ENCODE results near the gene MYBPH. TPM values are rescaled to one million over a fixed set of nuclear protein-coding genes. Genes with fewer than 3 reads are reported as not detected.

The MYBPH gene
- total and polyA plus RNA-seq, 10 of the 15 experiments (the other 5 are each of a cell fraction or from before 2014, with no cell fraction given), result 0.06 to 0.10 TPM; not detected in 8

DNA sequence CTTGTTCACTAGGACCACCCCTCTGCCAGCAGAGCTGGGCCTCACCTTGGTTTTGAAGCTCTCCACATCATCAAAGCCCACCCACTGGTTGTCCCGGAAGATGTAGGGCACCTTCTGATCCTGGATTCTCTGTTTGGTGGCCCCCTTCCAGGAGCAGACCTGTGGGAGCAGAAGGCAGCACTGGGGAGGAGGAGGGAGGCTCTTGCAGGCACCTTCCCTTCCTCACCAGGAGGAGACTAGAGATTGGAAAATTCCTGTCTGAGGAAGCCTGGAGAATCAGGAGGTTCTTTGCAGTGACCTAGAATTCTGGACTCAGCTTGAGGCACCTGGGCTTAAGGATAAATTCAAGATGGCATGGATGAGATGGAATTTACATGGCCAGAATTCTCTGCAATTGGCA is 43.5 kb upstream of the MYBPH start (continued):
- TF ChIP-seq, protein P1, sequence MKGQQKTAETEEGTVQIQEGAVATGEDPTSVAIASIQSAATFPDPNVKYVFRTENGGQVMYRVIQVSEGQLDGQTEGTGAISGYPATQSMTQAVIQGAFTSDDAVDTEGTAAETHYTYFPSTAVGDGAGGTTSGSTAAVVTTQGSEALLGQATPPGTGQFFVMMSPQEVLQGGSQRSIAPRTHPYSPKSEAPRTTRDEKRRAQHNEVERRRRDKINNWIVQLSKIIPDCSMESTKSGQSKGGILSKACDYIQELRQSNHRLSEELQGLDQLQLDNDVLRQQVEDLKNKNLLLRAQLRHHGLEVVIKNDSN (IDR thresholded peaks at IDR 0.05; ENCODE audit: borderline replicate concordance, extremely low read length, insufficient read depth, low read depth, low read length), result no peak
- TF ChIP-seq, protein P2, sequence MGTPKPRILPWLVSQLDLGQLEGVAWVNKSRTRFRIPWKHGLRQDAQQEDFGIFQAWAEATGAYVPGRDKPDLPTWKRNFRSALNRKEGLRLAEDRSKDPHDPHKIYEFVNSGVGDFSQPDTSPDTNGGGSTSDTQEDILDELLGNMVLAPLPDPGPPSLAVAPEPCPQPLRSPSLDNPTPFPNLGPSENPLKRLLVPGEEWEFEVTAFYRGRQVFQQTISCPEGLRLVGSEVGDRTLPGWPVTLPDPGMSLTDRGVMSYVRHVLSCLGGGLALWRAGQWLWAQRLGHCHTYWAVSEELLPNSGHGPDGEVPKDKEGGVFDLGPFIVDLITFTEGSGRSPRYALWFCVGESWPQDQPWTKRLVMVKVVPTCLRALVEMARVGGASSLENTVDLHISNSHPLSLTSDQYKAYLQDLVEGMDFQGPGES (IDR thresholded peaks at IDR 0.05), result no peak
- no peak for TF ChIP-seq MEF2A (IDR thresholded peaks at IDR 0.05; ENCODE audit: insufficient read depth, low read depth, low read length)
- no peak for TF ChIP-seq STAT3 (IDR thresholded peaks at IDR 0.05; ENCODE audit: low read depth, low read length)

DNA sequence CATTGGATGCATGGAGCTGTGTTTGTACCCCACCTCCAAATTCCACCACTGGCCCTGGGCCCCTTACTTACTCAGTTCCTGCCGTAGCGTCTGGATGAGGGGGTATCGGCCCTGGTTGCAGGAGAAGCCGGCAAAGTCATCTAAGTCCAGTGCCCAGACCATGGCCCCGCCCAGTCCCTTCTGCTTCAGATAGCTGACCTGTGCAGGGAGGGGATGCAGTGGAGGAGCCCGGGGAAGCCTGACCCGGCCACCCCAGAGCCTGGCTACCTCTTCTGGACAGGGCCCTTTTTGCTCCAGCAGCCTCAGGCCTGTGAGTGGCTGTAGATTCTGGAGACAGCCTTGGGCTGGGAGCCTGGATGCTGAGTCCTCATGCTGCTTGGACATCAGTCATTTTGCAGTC is 42.0 kb upstream of the MYBPH start:
- no TSS peak for BruUV-seq (replicated peaks)
- SMC1A ChIA-PET (ENCODE audit: uncharacterized antibody, unreplicated experiment), result interaction anchor here (0.5 to 4.0 kb wide), 10 partner anchors 16 to 270 kb away, joined by 3 to 41 read pairs (median 12); no protein-coding TSS in a partner anchor
- Histone ChIP-seq H3K36me3 (ENCODE audit: control insufficient read depth in 2 of 2, insufficient read depth in 2 of 2, low read length in 1 of 2) (no peaks in the 10 kb centered on the region), H3K9me3 (replicated peaks; ENCODE audit: control insufficient read depth, insufficient read depth, low read length) (no peaks in the 10 kb centered on the region), H2AFZ (ENCODE audit: control insufficient read depth, low read depth, low read length) (no peak overlapping the region), H3K27ac (ENCODE audit: control insufficient read depth, insufficient read depth) (no peak overlapping the region), H4K20me1 (ENCODE audit: control insufficient read depth, insufficient read depth) (no peaks in the 10 kb centered on the region), H3K79me2 (ENCODE audit: control insufficient read depth, insufficient read depth, low read length) (no peaks in the 10 kb centered on the region), H3K4me3 (no peak overlapping the region), H3K4me1 (ENCODE audit: control insufficient read depth, insufficient read depth, low read length) (no peaks in the 10 kb centered on the region), H3K27me3 (replicated peaks in 1 of 2; ENCODE audit: control insufficient read depth in 2 of 2, insufficient read depth in 2 of 2, low read length in 1 of 2) (peaks cover 0 to 5% of the 10 kb centered on the region in 2 experiments; a peak in 1 of 4 replicates), H3K9ac (ENCODE audit: control insufficient read depth, insufficient read depth, low read length) (no peak overlapping the region), H3K4me2 (ENCODE audit: control insufficient read depth, insufficient read depth) (no peak overlapping the region)
- WGBS (ENCODE audit: insufficient coverage, insufficient replicate concordance, low lambda C conversion rate, missing lambda C conversion rate), result 28% methylated on average over 7 of the region's 7 CpGs
- FAIRE-seq (no peak), ATAC-seq (no peak), DNase-seq (ENCODE audit: low read depth, low spot score) (no peak)
- CTCF ChIA-PET, result interaction anchor here (1.0 to 8.5 kb wide), 15 partner anchors 11 to 210 kb away, joined by 3 to 114 read pairs (median 13); partner anchors contain the start of genes MYBPH and TMEM183A
- RAD21 ChIA-PET (ENCODE audit: unreplicated experiment), result interaction anchor here (3.4 to 4.0 kb wide), 3 partner anchors 100 to 178 kb away, joined by 16 to 46 read pairs (median 31); no protein-coding TSS in a partner anchor
- intact Hi-C loops (cut with micrococcal nuclease; ENCODE audit: unreplicated experiment) (loop anchor here (2.0 kb wide), 2 partner anchors 45 to 99 kb away; no protein-coding TSS in a partner anchor), in situ Hi-C loops (cut with MboI) (loop anchor here (5.0 kb wide), 1 partner anchor 180 kb away; no protein-coding TSS in a partner anchor)
- POLR2A ChIA-PET, result interaction anchor here (0.6 kb wide), 1 partner anchor 236 kb away, joined by 4 read pairs; no protein-coding TSS in a partner anchor
- TF ChIP-seq RFX5 (IDR thresholded peaks at IDR 0.05; ENCODE audit: low read depth, low read length) (no peak), HDGF (IDR thresholded peaks at IDR 0.05) (no peak), NFYA (IDR thresholded peaks at IDR 0.05; ENCODE audit: borderline replicate concordance, low read depth, low read length) (no peak), CREB1 (IDR thresholded peaks at IDR 0.05; ENCODE audit: low read depth) (no peak)
- TF ChIP-seq, protein P3, sequence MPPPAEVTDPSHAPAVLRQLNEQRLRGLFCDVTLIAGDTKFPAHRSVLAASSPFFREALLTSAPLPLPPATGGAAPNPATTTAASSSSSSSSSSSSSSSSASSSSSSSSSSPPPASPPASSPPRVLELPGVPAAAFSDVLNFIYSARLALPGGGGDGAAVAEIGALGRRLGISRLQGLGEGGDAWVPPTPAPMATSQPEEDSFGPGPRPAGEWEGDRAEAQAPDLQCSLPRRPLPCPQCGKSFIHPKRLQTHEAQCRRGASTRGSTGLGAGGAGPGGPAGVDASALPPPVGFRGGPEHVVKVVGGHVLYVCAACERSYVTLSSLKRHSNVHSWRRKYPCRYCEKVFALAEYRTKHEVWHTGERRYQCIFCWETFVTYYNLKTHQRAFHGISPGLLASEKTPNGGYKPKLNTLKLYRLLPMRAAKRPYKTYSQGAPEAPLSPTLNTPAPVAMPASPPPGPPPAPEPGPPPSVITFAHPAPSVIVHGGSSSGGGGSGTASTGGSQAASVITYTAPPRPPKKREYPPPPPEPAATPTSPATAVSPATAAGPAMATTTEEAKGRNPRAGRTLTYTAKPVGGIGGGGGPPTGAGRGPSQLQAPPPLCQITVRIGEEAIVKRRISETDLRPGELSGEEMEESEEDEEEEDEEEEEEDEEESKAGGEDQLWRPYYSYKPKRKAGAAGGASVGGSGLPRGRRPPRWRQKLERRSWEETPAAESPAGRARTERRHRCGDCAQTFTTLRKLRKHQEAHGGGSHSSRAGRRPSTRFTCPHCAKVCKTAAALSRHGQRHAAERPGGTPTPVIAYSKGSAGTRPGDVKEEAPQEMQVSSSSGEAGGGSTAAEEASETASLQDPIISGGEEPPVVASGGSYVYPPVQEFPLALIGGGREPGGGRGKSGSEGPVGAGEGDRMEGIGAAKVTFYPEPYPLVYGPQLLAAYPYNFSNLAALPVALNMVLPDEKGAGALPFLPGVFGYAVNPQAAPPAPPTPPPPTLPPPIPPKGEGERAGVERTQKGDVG (CRISPR knock-in tag; IDR thresholded peaks at IDR 0.05), result no peak
- TF ChIP-seq, protein P4, sequence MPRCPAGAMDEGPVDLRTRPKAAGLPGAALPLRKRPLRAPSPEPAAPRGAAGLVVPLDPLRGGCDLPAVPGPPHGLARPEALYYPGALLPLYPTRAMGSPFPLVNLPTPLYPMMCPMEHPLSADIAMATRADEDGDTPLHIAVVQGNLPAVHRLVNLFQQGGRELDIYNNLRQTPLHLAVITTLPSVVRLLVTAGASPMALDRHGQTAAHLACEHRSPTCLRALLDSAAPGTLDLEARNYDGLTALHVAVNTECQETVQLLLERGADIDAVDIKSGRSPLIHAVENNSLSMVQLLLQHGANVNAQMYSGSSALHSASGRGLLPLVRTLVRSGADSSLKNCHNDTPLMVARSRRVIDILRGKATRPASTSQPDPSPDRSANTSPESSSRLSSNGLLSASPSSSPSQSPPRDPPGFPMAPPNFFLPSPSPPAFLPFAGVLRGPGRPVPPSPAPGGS (IDR thresholded peaks at IDR 0.05; ENCODE audit: borderline replicate concordance, insufficient read depth, low read depth, low read length, poor library complexity, severe bottlenecking), result no peak
- TF ChIP-seq, protein P5, sequence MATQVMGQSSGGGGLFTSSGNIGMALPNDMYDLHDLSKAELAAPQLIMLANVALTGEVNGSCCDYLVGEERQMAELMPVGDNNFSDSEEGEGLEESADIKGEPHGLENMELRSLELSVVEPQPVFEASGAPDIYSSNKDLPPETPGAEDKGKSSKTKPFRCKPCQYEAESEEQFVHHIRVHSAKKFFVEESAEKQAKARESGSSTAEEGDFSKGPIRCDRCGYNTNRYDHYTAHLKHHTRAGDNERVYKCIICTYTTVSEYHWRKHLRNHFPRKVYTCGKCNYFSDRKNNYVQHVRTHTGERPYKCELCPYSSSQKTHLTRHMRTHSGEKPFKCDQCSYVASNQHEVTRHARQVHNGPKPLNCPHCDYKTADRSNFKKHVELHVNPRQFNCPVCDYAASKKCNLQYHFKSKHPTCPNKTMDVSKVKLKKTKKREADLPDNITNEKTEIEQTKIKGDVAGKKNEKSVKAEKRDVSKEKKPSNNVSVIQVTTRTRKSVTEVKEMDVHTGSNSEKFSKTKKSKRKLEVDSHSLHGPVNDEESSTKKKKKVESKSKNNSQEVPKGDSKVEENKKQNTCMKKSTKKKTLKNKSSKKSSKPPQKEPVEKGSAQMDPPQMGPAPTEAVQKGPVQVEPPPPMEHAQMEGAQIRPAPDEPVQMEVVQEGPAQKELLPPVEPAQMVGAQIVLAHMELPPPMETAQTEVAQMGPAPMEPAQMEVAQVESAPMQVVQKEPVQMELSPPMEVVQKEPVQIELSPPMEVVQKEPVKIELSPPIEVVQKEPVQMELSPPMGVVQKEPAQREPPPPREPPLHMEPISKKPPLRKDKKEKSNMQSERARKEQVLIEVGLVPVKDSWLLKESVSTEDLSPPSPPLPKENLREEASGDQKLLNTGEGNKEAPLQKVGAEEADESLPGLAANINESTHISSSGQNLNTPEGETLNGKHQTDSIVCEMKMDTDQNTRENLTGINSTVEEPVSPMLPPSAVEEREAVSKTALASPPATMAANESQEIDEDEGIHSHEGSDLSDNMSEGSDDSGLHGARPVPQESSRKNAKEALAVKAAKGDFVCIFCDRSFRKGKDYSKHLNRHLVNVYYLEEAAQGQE (IDR thresholded peaks at IDR 0.05; ENCODE audit: low read depth, low read length), result no peak
